ENCODE data around the gene GLYAT. TPM values are rescaled to one million over a fixed set of nuclear protein-coding genes. Genes with fewer than 3 reads are reported as not detected.

GLYAT gene
- total and polyA plus RNA-seq, 10 donors, result not detected

GRCh38 chr11:58726737-58727414, 4.9 kb downstream of the GLYAT start:
- Histone ChIP-seq H3K4me1 (peaks cover 0 to 15% (median 4%) of the 10 kb centered on the region in 6 donors), H3K9me3 (no peaks in the 10 kb centered on the region), H3K27ac (peak overlapping the region in 2 of 8 donors; percentile 30 to 55), H3K36me3 (no peaks in the 10 kb centered on the region), H3K4me3 (no peak overlapping the region), H3K27me3 (replicated peaks in 1 of 7) (no peaks in the 10 kb centered on the region)
- TF ChIP-seq POLR2AphosphoS5 (IDR thresholded peaks at IDR 0.05), result no peak
- TF ChIP-seq POLR2A (IDR thresholded peaks at IDR 0.05), result no peak
- TF ChIP-seq CTCF (IDR thresholded peaks at IDR 0.05 in 8 of 11, conservative IDR thresholded peaks at IDR 0.05 in 3 of 11), result no peak
- intact Hi-C loops (cut with DNase I; ENCODE audit: low total_unique reads), result no loop called here
- no peak for DNase-seq
- 9 to 22% (median 13%) methylated on average over 2 of the region's 2 CpGs for WGBS, 5 donors

GRCh38 chr11:58719406-58720117, 12.2 kb downstream of the GLYAT start:
- H3K36me3 ChIP-seq, result no peaks in the 10 kb centered on the region
- H3K9me3 ChIP-seq, result peaks cover 0 to 15% (median 2%) of the 10 kb centered on the region in 8 donors
- H3K27ac ChIP-seq, result no peak overlapping the region
- intact Hi-C loops (cut with DNase I; ENCODE audit: low total_unique reads), result no loop called here
- H3K4me1 ChIP-seq, result no peaks in the 10 kb centered on the region
- WGBS, 5 donors, result 63 to 87% (median 84%) methylated on average over 2 of the region's 2 CpGs
- no peak overlapping the region for H3K4me3 ChIP-seq
- no peak for DNase-seq
- H3K27me3 ChIP-seq (replicated peaks in 1 of 7), result no peaks in the 10 kb centered on the region
- no peak for TF ChIP-seq CTCF (IDR thresholded peaks at IDR 0.05 in 8 of 11, conservative IDR thresholded peaks at IDR 0.05 in 3 of 11)
- no peak for TF ChIP-seq POLR2A (IDR thresholded peaks at IDR 0.05)
- TF ChIP-seq POLR2AphosphoS5 (IDR thresholded peaks at IDR 0.05), result no peak

GRCh38 chr11:58712531-58712930, 19.2 kb downstream of the GLYAT start:
- intact Hi-C loops (cut with DNase I; ENCODE audit: low total_unique reads), result no loop called here
- no peaks in the 10 kb centered on the region for H3K27me3 ChIP-seq (replicated peaks in 1 of 7)
- no peaks in the 10 kb centered on the region for H3K36me3 ChIP-seq
- no peak for DNase-seq
- WGBS, 5 donors, result 19 to 45% (median 31%) methylated on average over 1 of the region's 1 CpG
- H3K27ac ChIP-seq, result no peak overlapping the region
- H3K4me1 ChIP-seq, result no peaks in the 10 kb centered on the region
- H3K4me3 ChIP-seq, result no peak overlapping the region
- H3K9me3 ChIP-seq, result peaks cover 0 to 10% (median 0%) of the 10 kb centered on the region in 8 donors
- TF ChIP-seq CTCF (IDR thresholded peaks at IDR 0.05 in 8 of 11, conservative IDR thresholded peaks at IDR 0.05 in 3 of 11), result no peak
- TF ChIP-seq POLR2AphosphoS5 (IDR thresholded peaks at IDR 0.05), result no peak
- TF ChIP-seq POLR2A (IDR thresholded peaks at IDR 0.05), result no peak

GRCh38 chr11:58711832-58712231, 19.9 kb downstream of the GLYAT start:
- H3K27me3 ChIP-seq (replicated peaks in 1 of 7), result no peaks in the 10 kb centered on the region
- no peak for DNase-seq
- H3K4me3 ChIP-seq, result no peak overlapping the region
- no peak overlapping the region for H3K27ac ChIP-seq
- WGBS, 5 donors, result 65 to 84% (median 74%) methylated on average over 2 of the region's 2 CpGs
- intact Hi-C loops (cut with DNase I; ENCODE audit: low total_unique reads), result no loop called here
- peaks cover 0 to 11% (median 0%) of the 10 kb centered on the region in 8 donors for H3K9me3 ChIP-seq
- H3K4me1 ChIP-seq, result no peaks in the 10 kb centered on the region
- TF ChIP-seq CTCF (IDR thresholded peaks at IDR 0.05 in 8 of 11, conservative IDR thresholded peaks at IDR 0.05 in 3 of 11), result no peak
- no peak for TF ChIP-seq POLR2A (IDR thresholded peaks at IDR 0.05)
- no peaks in the 10 kb centered on the region for H3K36me3 ChIP-seq
